GM23338 (cell line): ENCODE results near the gene TMED9. TPM values are rescaled to one million over a fixed set of nuclear protein-coding genes. Genes with fewer than 3 reads are reported as not detected.

Experiments
- ATAC-seq: fragments of 200-7000 bp; cut with Tn5 transposase; 3 replicates; pipeline ENCODE4 v1.9.1; 2020
- DNase-seq: peaks from one replicate; pipeline ENCODE4 v3.0.0-alpha.2; 2015; ENCODE audit warnings: low spot score
- H2AFZ ChIP-seq: fragments of 200-600 bp; sonication (generic); 2 replicates; pipeline ENCODE4 v1.8.0; 2016; ENCODE audit warnings: antibody characterized with exemption, mild to moderate bottlenecking, moderate library complexity
- H3F3A ChIP-seq: fragments of 200-600 bp; sonication (generic); replicated peaks from 2 replicates; pipeline ENCODE4 v1.8.0; 2017; ENCODE audit warnings: antibody characterized with exemption, mixed run types, low read depth
- H3K27ac ChIP-seq: fragments of 200-600 bp; sonication (generic); 2 replicates; pipeline ENCODE4 v1.6.1; 2016; ENCODE audit warnings: low read depth
- H3K27me3 ChIP-seq: fragments of 200-600 bp; sonication (generic); 2 replicates; pipeline ENCODE4 v1.8.0; 2016; ENCODE audit warnings: mild to moderate bottlenecking, mixed run types, moderate library complexity; ENCODE audit not compliant: insufficient read depth
- H3K36me3 ChIP-seq: fragments of 200-600 bp; sonication (generic); 2 replicates; pipeline ENCODE4 v1.8.0; 2016; ENCODE audit warnings: mild to moderate bottlenecking; ENCODE audit not compliant: insufficient read depth
- H3K4me1 ChIP-seq: fragments of 200-600 bp; sonication (generic); 2 replicates; pipeline ENCODE4 v1.8.0; 2016; ENCODE audit warnings: mild to moderate bottlenecking, moderate library complexity; ENCODE audit not compliant: insufficient read depth
- H3K4me2 ChIP-seq: fragments of 200-600 bp; sonication (generic); 2 replicates; pipeline ENCODE4 v1.7.1; 2017; ENCODE audit warnings: mixed run types
- H3K4me3 ChIP-seq: fragments of 200-600 bp; sonication (generic); 2 replicates; pipeline ENCODE4 v1.6.1; 2016; ENCODE audit warnings: mixed run types
- H3K79me2 ChIP-seq: fragments of 200-600 bp; sonication (generic); replicated peaks from 2 replicates; pipeline ENCODE4 v1.8.0; 2017; ENCODE audit warnings: mild to moderate bottlenecking; ENCODE audit not compliant: insufficient read depth
- H3K9me2 ChIP-seq: fragments of 200-600 bp; sonication (generic); 2 replicates; pipeline ENCODE4 v1.8.0; 2017; ENCODE audit not compliant: insufficient read depth
- H4K20me1 ChIP-seq: fragments of 200-600 bp; sonication (generic); replicated peaks from 2 replicates; pipeline ENCODE4 v1.8.0; 2017; ENCODE audit warnings: mild to moderate bottlenecking; ENCODE audit not compliant: insufficient read depth
- H3K27ac Mint-ChIP-seq: 2 replicates; pipeline ENCODE4 v1.8.0; 2020; ENCODE audit warnings: inconsistent platforms, mild to moderate bottlenecking, moderate library complexity, mixed read lengths
- H3K27me3 Mint-ChIP-seq: 3 replicates; pipeline ENCODE4 v1.8.0; 2022; ENCODE audit warnings: low read depth, mild to moderate bottlenecking, moderate library complexity, mixed read lengths, inconsistent platforms; ENCODE audit not compliant: insufficient read depth, poor library complexity
- H3K36me3 Mint-ChIP-seq: 3 replicates; pipeline ENCODE4 v1.8.0; 2021; ENCODE audit warnings: low read depth, mild to moderate bottlenecking, inconsistent platforms, moderate library complexity, mixed read lengths
- H3K4me1 Mint-ChIP-seq: 3 replicates; pipeline ENCODE4 v1.8.0; 2020; ENCODE audit warnings: mild to moderate bottlenecking, inconsistent platforms, mixed read lengths
- H3K4me3 Mint-ChIP-seq: 3 replicates; pipeline ENCODE4 v1.8.0; 2021; ENCODE audit warnings: moderate library complexity, mild to moderate bottlenecking, inconsistent platforms, mixed read lengths
- H3K9me3 Mint-ChIP-seq: 3 replicates; pipeline ENCODE4 v1.8.0; 2020; ENCODE audit warnings: moderate library complexity, mild to moderate bottlenecking, inconsistent platforms, mixed read lengths
- CREB1 ChIP-seq: fragments of 250-450 bp; sonication (Bioruptor Pico); IDR thresholded peaks from 2 replicates; pipeline ENCODE4 v1.5.0; 2020; ENCODE audit warnings: low read depth, mild to moderate bottlenecking, moderate library complexity
- EZH2 ChIP-seq: fragments of 200-600 bp; sonication (generic); IDR thresholded peaks from one replicate; pipeline ENCODE4 v1.8.0; 2017; ENCODE audit warnings: antibody characterized with exemption, mild to moderate bottlenecking, low read depth; ENCODE audit not compliant: unreplicated experiment
- JUNB ChIP-seq: IDR thresholded peaks from one replicate; pipeline ENCODE4 v1.6.1; 2016; ENCODE audit warnings: antibody characterized with exemption; ENCODE audit not compliant: unreplicated experiment
- NANOG ChIP-seq: IDR thresholded peaks from 2 replicates; pipeline ENCODE4 v1.6.1; 2016; ENCODE audit warnings: antibody characterized with exemption, borderline replicate concordance
- ZNF114 ChIP-seq: fragments of 250-450 bp; sonication (Bioruptor Pico); IDR thresholded peaks from 2 replicates; pipeline ENCODE4 v1.5.0; 2020; ENCODE audit warnings: mild to moderate bottlenecking, moderate library complexity
- ZNF331 ChIP-seq: fragments of 250-450 bp; sonication (Bioruptor Pico); IDR thresholded peaks from 2 replicates; pipeline ENCODE4 v1.5.0; 2020; ENCODE audit warnings: low read depth, mild to moderate bottlenecking, moderate library complexity
- polyA plus RNA-seq: library from polyadenylated mRNA; unstranded; fragments of >200 nt; fragmentation: Nextera tagmentation; extraction: Ambion mirVana; gene quantifications from 2 replicates; pipeline ENCODE4 v1.2.1, GENCODE V29; 2016
- total RNA-seq: library from RNA; depleted of rRNA; stranded (reverse); fragments of >200 nt; shearing (Covaris generic); gene quantifications from 2 replicates; pipeline ENCODE4 v1.2.3, GENCODE V29; 2014
- TF ChIP-seq, protein P1 (sequence below): IDR thresholded peaks from 2 replicates; pipeline ENCODE4 v1.6.1; 2016; ENCODE audit warnings: antibody characterized with exemption
- TF ChIP-seq, protein P2 (sequence below): IDR thresholded peaks from one replicate; pipeline ENCODE4 v1.6.1; 2018; ENCODE audit warnings: antibody characterized with exemption; ENCODE audit not compliant: unreplicated experiment

TMED9 gene
- total and polyA plus RNA-seq, 2 experiments from 2014 or later: 77.2 to 130 TPM

DNA sequence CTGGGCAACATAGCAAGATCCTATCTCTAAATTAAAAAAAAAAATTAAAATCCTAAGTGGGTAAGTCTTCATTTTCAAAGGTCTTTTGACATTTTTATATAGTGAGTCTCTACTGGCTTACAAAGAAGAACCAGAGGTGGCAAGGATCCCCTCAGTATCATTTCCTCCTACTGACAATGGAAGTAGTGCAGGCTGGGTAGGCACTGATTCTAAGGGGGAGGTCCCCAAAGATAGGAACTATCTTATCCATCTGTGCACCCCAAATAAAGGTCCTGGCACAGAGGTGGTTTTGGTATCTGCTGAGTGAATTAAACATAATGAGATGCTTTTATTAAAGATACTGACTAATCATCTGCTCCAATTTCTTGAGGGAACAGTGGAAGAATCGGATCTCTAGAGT, 41.9 kb upstream of the TMED9 start:
- no peak overlapping the region for H2AFZ ChIP-seq
- no peak overlapping the region for H3K27ac ChIP-seq
- H3K27ac Mint-ChIP-seq: no peak overlapping the region
- no peak for TF ChIP-seq NANOG
- peaks cover 61% of the 10 kb centered on the region for H4K20me1 ChIP-seq
- DNase-seq: no peak
- H3K9me3 Mint-ChIP-seq: no peaks in the 10 kb centered on the region
- H3K4me1 Mint-ChIP-seq: peaks cover 29% of the 10 kb centered on the region
- ATAC-seq: no peak
- H3K4me2 ChIP-seq: no peak overlapping the region
- H3F3A ChIP-seq: 0 out of 2 replicates have a peak, but pooled peaks cover 7% of the 10 kb centered on the region
- no peak overlapping the region for H3K4me3 ChIP-seq
- peaks cover 11% of the 10 kb centered on the region; the same call in 1 of the 2 replicates for H3K36me3 ChIP-seq
- H3K9me2 ChIP-seq: no peaks in the 10 kb centered on the region
- peaks cover 6% of the 10 kb centered on the region for H3K27me3 Mint-ChIP-seq
- peaks cover 7% of the 10 kb centered on the region; the same call in 1 of the 2 replicates for H3K4me1 ChIP-seq
- no peaks in the 10 kb centered on the region for H3K27me3 ChIP-seq
- peaks cover 85% of the 10 kb centered on the region for H3K79me2 ChIP-seq
- peaks cover 27% of the 10 kb centered on the region for H3K36me3 Mint-ChIP-seq
- no peak overlapping the region for H3K4me3 Mint-ChIP-seq

DNA sequence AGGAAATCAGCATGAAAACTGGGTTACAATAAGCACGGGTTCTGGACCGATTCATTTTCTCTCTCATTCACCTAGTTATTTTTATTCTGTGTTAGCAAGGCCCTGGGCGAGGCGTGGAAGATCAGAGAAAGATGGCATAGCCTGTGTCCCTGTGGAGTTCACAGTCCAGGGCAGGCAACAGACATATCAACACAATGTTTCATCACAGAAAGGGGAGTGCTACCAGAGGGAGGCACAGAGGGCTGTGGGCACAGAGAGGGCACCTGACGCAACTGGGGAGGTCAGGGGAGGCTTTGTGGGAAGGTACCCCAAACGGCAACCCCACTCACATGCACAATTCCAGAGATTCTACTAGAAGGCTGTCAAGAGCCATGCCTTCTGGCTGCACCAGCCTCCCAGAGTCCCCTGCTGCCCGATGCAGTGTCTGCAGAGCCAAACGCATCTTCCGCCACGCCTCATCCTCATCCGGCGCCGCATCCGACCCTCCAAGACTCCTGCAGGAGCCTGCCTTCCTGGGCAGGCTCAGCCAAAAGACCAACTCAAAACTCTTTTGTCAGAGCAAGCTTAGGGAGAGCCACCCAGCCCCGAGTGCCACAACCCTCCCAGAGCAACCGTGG, 39.1 kb upstream of the TMED9 start:
- Histone ChIP-seq H3K79me2 (peaks cover 59% of the 10 kb centered on the region), H3K4me1 (peaks cover 10% of the 10 kb centered on the region; the same call in 1 of the 2 replicates), H3K9me2 (no peaks in the 10 kb centered on the region), H3K36me3 (peaks cover 11% of the 10 kb centered on the region; the same call in 1 of the 2 replicates), H4K20me1 (peaks cover 44% of the 10 kb centered on the region), H3K27me3 (no peaks in the 10 kb centered on the region), H3K4me3 (peak overlapping the region; percentile 98), H3F3A (peaks cover 15% of the 10 kb centered on the region), H2AFZ (no peak overlapping the region), H3K27ac (no peak overlapping the region), H3K4me2 (peak overlapping the region; percentile 99)
- H3K36me3 Mint-ChIP-seq: peaks cover 22% of the 10 kb centered on the region
- peak; percentile 48 for DNase-seq
- peak; percentile 24 for ATAC-seq
- H3K27ac Mint-ChIP-seq: no peak overlapping the region
- H3K27me3 Mint-ChIP-seq: peaks cover 12% of the 10 kb centered on the region
- H3K4me1 Mint-ChIP-seq: peaks cover 29% of the 10 kb centered on the region
- H3K4me3 Mint-ChIP-seq: peak overlapping the region; percentile 85
- TF ChIP-seq ZNF114: no peak
- TF ChIP-seq EZH2: no peak
- TF ChIP-seq CREB1 (CRISPR knock-in tag): no peak
- no peak for TF ChIP-seq ZNF331 (CRISPR knock-in tag)
- TF ChIP-seq, protein P1, sequence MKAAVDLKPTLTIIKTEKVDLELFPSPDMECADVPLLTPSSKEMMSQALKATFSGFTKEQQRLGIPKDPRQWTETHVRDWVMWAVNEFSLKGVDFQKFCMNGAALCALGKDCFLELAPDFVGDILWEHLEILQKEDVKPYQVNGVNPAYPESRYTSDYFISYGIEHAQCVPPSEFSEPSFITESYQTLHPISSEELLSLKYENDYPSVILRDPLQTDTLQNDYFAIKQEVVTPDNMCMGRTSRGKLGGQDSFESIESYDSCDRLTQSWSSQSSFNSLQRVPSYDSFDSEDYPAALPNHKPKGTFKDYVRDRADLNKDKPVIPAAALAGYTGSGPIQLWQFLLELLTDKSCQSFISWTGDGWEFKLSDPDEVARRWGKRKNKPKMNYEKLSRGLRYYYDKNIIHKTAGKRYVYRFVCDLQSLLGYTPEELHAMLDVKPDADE: no peak
- TF ChIP-seq JUNB: no peak
- TF ChIP-seq, protein P2, sequence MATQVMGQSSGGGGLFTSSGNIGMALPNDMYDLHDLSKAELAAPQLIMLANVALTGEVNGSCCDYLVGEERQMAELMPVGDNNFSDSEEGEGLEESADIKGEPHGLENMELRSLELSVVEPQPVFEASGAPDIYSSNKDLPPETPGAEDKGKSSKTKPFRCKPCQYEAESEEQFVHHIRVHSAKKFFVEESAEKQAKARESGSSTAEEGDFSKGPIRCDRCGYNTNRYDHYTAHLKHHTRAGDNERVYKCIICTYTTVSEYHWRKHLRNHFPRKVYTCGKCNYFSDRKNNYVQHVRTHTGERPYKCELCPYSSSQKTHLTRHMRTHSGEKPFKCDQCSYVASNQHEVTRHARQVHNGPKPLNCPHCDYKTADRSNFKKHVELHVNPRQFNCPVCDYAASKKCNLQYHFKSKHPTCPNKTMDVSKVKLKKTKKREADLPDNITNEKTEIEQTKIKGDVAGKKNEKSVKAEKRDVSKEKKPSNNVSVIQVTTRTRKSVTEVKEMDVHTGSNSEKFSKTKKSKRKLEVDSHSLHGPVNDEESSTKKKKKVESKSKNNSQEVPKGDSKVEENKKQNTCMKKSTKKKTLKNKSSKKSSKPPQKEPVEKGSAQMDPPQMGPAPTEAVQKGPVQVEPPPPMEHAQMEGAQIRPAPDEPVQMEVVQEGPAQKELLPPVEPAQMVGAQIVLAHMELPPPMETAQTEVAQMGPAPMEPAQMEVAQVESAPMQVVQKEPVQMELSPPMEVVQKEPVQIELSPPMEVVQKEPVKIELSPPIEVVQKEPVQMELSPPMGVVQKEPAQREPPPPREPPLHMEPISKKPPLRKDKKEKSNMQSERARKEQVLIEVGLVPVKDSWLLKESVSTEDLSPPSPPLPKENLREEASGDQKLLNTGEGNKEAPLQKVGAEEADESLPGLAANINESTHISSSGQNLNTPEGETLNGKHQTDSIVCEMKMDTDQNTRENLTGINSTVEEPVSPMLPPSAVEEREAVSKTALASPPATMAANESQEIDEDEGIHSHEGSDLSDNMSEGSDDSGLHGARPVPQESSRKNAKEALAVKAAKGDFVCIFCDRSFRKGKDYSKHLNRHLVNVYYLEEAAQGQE: no peak
- TF ChIP-seq NANOG: no peak
- no peaks in the 10 kb centered on the region for H3K9me3 Mint-ChIP-seq
